Epithelial cell of proximal tubule (primary cell): ENCODE data around the gene HCFC1R1. TPM values are rescaled to one million over a fixed set of nuclear protein-coding genes. Genes with fewer than 3 reads are reported as not detected.

ENCODE experiments used
- DNase-seq: peaks from one replicate; pipeline ENCODE4 v3.0.0-alpha.2; 2011; ENCODE audit warnings: low read depth
- H3K4me3 ChIP-seq: 2 replicates; pipeline ENCODE4 v1.5.1; 2011; ENCODE audit warnings: low read depth, mild to moderate bottlenecking, low read length
- total RNA-seq: library from RNA; depleted of rRNA; stranded (reverse); fragments of >200 nt; gene quantifications from 2 replicates; pipeline ENCODE4 v1.2.3, GENCODE V29; 2015
- TF ChIP-seq, protein P1 (sequence below): conservative IDR thresholded peaks from 2 replicates; pipeline ENCODE4 v1.5.1; 2012; ENCODE audit warnings: low read depth, mild to moderate bottlenecking, low read length

HCFC1R1 gene
- total RNA-seq, 1 donor from 2014 or later, result 39.0 TPM

DNA sequence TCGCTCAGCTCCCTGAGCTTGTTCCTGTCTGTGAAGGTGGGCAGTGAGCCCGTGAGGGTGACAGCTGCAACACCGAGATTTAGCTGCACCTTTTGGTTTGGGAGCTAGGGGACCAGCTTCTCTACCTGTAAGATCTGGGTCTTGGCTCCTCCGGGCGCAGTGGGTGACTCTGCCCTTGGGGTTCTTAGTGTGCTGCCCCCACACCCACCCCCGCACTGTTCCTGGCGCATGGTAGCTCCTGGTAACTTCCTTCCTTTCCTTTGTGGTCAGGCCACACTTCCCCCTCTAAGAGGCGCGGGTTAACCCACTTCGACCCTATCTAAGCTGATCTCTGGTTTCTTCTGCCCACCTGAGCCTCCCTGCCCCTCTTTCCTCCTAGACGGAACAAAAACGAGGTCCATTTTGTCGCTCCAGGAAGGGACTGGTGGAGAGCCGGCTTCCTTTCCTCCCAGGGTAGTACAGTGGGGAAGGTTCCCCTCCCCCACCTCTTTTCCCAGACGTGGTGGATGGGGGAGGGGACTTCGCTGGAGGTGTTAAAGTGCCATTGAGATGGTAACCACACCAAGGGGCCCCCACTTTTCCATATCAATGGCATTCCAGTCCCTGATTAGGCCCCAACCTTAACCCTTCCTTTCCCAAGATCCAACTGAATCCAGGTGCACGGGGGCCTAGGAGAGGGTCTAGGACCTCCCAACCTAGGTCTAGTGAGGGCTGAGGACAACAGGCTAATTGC, 15.6 kb downstream of the HCFC1R1 start:
- DNase-seq, result no peak
- no peak overlapping the region for H3K4me3 ChIP-seq
- TF ChIP-seq, protein P1, sequence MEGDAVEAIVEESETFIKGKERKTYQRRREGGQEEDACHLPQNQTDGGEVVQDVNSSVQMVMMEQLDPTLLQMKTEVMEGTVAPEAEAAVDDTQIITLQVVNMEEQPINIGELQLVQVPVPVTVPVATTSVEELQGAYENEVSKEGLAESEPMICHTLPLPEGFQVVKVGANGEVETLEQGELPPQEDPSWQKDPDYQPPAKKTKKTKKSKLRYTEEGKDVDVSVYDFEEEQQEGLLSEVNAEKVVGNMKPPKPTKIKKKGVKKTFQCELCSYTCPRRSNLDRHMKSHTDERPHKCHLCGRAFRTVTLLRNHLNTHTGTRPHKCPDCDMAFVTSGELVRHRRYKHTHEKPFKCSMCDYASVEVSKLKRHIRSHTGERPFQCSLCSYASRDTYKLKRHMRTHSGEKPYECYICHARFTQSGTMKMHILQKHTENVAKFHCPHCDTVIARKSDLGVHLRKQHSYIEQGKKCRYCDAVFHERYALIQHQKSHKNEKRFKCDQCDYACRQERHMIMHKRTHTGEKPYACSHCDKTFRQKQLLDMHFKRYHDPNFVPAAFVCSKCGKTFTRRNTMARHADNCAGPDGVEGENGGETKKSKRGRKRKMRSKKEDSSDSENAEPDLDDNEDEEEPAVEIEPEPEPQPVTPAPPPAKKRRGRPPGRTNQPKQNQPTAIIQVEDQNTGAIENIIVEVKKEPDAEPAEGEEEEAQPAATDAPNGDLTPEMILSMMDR, result no peak

DNA sequence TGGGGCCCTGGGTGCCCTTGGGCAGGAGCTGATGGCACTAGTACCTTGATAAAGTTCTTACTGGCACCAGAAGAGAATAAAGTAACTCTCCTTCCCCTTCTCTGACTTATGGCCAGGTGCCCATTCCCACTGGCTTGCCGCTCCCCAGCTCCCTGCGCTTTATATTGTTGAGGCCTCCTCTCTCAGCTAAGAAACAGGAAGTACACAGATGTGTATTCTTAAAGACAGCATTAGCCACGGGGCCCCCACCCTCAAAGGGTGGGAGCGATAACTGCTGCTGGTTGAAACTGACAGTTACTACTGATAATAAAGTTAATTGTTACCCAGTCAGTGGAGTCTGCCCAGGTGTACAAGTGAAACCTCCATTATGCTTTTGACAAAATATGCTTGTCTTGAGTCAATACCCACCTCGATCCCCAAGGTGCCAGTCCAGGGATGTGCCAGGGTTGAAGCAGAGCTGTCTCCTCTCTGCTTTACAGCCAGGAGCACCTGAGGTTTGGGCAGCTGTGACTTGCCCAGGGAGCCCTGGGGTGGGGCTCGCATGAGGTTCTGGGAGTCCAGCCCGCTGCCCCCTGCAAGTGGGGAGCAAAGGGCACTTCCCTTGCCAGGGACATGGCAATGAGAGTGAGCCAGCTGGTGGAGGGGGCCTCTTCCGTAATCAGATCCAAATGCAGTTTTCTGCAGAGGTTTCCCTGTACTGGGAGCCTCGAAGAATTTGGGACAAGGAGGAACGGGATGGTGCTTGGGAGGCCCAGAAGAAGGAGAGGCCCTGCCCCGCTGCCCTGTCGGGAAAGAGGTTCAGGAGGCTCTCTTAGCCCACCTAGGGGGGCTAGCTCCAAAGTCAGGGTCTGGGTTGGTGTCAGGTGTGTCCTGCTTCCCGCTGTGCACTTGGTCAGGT, 16.4 kb downstream of the HCFC1R1 start:
- DNase-seq, result no peak
- H3K4me3 ChIP-seq, result no peak overlapping the region
- TF ChIP-seq, protein P1, result no peak

DNA sequence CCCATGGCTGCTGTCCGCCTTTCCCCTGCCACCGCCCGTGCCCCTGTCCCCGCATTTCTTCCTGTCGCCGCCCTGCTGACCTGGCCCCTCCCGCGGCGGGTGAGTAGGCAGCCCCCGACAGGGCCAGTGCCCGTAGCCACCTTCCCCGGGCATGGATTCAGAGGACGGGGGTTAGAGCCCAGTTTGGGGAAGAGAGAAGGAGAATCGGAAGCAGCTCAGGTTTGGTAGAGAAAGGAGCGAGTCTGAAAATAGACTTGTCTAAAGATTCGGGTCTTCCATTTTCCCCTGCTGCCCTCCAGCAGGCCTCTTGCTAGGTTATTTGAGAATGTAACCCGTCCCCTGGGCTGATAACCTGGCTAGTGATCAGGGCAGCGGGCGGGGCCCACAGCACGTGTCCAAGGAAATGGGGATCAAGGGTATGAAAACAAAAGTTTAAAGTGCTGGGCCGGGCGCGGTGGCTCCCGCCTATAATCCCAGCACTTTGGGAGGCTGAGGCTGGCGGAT, 18.9 kb downstream of the HCFC1R1 start:
- TF ChIP-seq, protein P1, result no peak
- no peak for DNase-seq
- H3K4me3 ChIP-seq, result peak overlapping the region; percentile 61

DNA sequence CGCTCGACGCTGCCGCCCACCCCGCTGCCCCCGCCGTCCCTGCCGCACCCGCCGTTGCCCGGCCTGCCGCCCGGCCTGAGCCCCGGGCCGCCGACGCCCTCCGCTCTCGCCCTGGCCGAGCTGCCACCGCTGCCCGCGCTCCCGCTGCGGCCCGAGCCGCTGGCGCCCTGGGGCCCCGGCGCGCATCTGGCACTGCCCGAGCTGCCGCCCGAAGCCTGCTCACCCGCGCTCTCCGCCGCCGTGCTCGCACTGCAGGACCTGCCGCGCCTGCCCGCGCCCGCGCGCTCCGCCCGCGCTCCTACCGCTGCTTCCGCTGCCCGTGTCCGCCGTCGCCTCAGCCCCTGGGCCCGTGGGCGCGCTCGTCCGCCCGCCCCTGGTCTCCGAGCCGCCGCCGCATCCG, 19.4 kb downstream of the HCFC1R1 start:
- DNase-seq, result no peak
- no peak overlapping the region for H3K4me3 ChIP-seq
- TF ChIP-seq, protein P1, result no peak

DNA sequence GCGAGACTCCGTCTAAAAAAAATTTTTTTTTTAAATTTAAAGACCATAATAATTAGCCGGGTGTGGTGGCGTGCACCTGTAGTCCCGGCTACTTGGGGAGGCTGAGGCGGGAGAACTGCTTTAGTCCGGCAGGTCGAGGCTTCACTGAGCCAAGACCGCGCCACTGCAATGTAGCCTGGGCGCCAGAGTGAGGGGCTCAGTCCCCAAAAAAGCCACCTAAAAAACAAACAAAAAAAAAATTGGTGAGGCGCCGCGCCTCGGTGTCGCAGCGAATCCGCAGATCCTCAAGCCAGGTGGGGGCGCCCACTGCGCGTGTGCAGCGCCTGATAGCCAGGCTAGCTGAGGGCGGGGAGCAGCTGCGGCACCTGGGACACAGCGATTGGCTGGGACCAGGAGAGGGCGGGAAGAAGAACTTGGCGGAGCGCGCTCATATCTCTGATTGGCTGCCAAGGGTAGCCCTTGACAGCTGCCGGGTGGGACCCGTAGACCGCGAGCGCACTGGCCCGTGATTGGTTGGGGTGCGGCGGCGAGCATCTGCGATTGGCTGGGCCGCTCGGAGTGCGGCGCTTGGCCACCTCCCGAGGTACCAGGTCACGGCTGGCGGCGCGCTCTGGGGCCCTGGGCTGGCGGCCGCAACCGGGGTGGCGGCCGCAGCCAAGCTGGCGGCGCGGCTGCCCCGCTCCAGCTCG, 20.0 kb downstream of the HCFC1R1 start:
- peak overlapping the region; percentile 30 for H3K4me3 ChIP-seq
- TF ChIP-seq, protein P1, result peak; percentile 52
- peak; percentile 87 for DNase-seq

DNA sequence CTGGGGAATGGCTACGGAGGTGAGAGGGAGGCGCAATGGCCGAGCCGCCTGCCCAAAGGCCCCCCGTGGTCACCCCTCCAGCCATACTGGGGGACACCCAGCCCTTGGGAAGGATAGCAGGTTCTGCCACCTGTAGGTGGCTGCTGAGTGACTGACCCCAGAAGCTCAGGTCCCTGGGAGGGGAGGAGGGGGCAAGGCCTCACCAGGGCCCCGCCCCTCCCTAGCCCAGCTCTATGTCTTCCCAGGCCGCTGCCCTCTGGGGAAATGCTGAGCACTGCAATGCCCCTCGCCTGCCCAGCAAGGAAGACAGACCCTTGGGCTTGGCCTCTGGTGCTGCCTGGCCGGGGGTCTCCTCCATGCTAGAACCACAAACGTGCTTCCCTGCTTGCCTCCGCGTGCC, 22.4 kb downstream of the HCFC1R1 start:
- H3K4me3 ChIP-seq, result no peak overlapping the region
- no peak for DNase-seq
- TF ChIP-seq, protein P1, result no peak
